IPS-18c (cell line): Measurements from ENCODE around the gene MSMP.
A peak's percentile ranks its signal among the peaks of the same experiment; 100 is the strongest.

Experiments
- H3K4me3 ChIP-seq: 2 replicates; pipeline ENCODE4 v1.7.0; 2013; ENCODE audit warnings: low read depth, mild to moderate bottlenecking, low read length, moderate library complexity; ENCODE audit not compliant: insufficient read depth
- H3K9me3 ChIP-seq: one replicate; pipeline ENCODE4 v1.6.1; 2013; ENCODE audit warnings: mild to moderate bottlenecking, low read length, moderate library complexity; ENCODE audit not compliant: control insufficient read depth, insufficient read depth

The MSMP gene

DNA sequence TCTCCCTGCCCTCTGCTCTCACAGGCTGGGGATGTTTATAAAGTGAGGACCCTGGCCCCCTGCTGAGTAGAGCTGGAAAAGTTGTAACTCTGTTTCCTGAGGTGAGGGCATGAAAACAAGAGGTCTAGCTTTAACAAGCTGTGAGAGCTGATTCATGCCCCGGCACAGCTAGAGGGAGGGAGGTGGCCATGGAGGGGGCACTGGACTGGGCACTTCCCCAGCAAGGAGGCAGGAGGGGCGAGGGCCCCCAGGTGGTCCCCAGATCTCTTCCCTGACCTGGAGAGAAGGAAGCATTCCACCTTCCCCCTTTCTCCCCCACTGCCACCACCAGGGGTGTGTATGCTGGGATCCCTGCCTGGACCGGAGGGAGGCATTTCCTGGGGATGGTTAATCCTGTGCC, at the start of gene MSMP:
Gene MSMP, minus strand, starts transcription at position 13 of the 400 bp plus-strand sequence. CDS start 147 bp downstream, outside the sequence.
- no peaks in the 10 kb centered on the region for H3K9me3 ChIP-seq
- H3K4me3 ChIP-seq: no peak within 1 kb of the TSS

- H3K4me3 ChIP-seq: no peak overlapping the region
- no peaks in the 10 kb centered on the region for H3K9me3 ChIP-seq
Observed at GRCh38 chr9:35801328-35802128, 47.5 kb upstream of the MSMP start.

- H3K4me3 ChIP-seq: no peak overlapping the region
- no peaks in the 10 kb centered on the region for H3K9me3 ChIP-seq
Observed at GRCh38 chr9:35800530-35800929, 46.5 kb upstream of the MSMP start.

DNA sequence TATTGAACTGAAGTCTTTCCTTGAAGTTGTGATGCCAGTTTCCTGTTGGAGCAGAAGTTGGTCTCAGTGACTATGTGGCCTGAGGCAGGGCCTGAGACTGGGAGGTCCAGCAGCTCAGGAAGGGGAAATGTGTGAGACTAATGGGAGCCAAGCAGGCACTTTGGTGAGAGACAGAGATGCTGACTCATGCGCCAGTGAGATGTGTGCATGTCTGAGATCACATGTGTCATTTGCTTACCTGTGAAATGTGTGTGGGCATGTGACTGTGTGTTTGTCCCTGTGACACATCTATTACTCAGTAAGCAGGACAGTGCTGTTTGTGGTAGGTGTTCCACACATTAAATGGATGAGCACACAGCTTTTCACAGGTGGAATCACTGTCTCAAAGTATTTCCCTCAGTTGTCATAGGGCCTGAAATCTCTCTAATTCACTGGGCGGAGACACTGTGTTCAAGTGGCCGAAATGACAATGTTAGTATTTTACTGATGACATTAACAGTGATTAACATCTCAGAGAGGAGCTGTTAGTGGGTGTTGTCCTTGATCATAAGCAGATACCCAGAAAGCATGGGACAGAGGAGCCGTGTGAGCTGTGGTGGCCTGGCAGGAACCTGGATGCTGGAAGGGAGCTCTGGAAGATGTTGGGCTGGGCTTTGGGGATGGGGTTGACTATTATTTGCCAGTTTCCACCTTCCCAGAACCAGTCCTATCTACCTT, 44.7 kb upstream of the MSMP start:
- no peaks in the 10 kb centered on the region for H3K9me3 ChIP-seq
- no peak overlapping the region for H3K4me3 ChIP-seq

- no peaks in the 10 kb centered on the region for H3K9me3 ChIP-seq
- H3K4me3 ChIP-seq: no peak overlapping the region
Observed at GRCh38 chr9:35797311-35798109, 43.4 kb upstream of the MSMP start.

DNA sequence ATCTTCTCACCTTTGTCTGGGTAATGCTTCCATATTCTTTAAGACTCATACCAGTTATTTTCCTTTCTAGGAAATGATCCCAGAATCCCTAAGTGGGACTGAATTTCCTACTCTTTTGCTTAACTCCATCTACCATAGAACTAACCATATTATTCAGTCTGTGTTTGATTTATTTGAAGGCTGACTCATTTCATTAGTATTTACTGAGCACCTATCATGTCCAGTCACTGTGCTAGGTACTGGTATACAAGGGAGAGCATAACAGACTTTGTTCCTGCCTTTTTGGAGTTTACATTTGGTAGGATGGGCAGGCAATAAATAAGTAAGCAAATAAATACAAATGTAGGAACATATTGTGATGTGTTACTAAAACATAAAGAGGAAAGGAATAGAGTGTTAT, 41.6 kb upstream of the MSMP start:
- Histone ChIP-seq H3K4me3 (no peak overlapping the region), H3K9me3 (no peaks in the 10 kb centered on the region)

DNA sequence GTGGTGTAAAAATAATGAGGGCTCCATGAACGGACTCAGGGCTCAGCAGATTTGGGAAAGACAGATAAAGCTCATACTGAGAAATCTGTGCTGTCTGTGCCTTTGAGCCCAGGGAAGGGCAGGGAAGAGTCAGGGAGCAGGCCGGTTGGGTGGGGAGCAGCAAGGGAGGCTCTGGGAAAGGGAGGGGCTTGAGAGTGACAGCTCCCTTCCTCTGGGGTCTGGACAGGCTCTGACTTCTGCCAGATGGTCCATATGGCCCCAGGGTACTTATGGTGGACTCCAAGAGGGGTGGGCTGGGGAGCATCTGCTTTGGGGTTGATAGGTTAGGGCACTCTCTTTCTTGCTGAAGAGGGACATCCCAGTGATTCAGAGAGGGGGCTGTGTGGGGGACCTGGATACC, 39.4 kb upstream of the MSMP start:
- H3K9me3 ChIP-seq: no peaks in the 10 kb centered on the region
- H3K4me3 ChIP-seq: no peak overlapping the region

DNA sequence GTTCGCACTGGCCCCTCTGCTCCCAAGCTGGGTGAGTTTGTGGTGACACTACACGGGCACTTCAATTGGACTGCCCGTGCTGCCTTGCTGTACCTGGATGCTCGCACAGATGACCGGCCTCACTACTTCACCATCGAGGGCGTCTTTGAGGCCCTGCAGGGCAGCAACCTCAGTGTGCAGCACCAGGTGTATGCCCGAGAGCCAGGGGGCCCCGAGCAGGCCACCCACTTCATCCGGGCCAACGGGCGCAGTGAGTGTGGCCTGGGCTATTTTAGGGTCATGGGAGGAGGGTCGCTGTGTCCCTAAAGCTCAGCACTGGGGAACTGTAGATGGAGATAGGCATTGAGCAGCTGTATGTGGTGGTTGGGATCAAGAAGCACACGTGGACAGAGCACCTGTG, 38.8 kb upstream of the MSMP start:
- Histone ChIP-seq H3K4me3 (no peak overlapping the region), H3K9me3 (no peaks in the 10 kb centered on the region)

GRCh38 chr9:35792024-35792813, 38.1 kb upstream of the MSMP start:
- H3K4me3 ChIP-seq: no peak overlapping the region; the same call in 1 of the 2 replicates
- H3K9me3 ChIP-seq: no peaks in the 10 kb centered on the region

- H3K9me3 ChIP-seq: no peaks in the 10 kb centered on the region
- H3K4me3 ChIP-seq: peak within 1 kb of the TSS; percentile 56
Observed at GRCh38 chr9:35791297-35791921, 37.3 kb upstream of the MSMP start, which contains the start of gene NPR2. NPR2 (plus strand) TSS chr9:35791591; CDS start chr9:35792409, 818 bp downstream.

DNA sequence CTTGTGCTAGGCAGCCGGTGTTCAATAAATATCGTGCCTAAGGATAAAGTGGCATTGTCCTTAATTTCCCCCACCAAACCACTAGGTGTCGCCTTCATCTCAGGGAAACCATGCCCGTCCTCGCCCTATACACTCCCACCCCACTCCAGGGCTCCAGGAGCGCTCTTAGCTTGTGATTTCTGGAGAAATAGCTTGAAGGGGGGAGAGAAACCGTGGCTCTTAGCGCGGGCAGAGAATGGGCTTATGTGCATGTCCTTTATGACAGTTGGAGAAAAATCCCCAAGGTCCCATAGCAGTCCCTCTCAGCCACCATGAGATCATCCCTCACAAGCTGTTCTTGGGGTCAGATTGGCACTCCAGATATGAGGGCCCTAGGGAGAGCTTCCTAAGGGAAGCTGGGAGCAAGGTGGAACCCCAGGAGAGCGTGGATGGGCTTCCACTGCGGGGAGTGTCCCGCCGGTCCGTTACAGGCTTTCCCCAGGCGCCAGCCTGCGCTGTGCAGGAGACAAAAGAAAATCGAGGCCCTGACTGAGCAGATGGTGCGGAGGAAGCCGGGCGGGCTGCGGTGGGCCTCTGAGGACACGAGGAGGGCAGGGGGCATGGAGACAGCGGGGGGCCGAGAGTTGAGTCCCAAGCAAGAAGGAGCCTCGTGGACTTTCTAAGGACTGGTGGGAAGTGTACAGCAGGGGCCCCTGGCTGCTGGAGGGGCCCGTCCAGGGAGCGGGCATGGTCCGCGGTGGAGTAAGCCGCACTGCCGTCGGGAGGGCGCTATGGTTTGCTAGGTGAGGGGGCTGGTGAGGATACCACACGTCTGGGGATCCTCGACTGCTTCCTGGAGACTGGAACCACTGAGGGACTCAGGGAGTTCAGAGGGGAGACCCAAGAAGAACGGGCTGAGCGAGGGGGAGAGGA, 36.6 kb upstream of the MSMP start:
- peak overlapping the region; percentile 34; the same call in 1 of the 2 replicates for H3K4me3 ChIP-seq
- H3K9me3 ChIP-seq: no peaks in the 10 kb centered on the region

- no peaks in the 10 kb centered on the region for H3K9me3 ChIP-seq
- no peak overlapping the region for H3K4me3 ChIP-seq
Observed at GRCh38 chr9:35790025-35790384, 35.9 kb upstream of the MSMP start.

DNA sequence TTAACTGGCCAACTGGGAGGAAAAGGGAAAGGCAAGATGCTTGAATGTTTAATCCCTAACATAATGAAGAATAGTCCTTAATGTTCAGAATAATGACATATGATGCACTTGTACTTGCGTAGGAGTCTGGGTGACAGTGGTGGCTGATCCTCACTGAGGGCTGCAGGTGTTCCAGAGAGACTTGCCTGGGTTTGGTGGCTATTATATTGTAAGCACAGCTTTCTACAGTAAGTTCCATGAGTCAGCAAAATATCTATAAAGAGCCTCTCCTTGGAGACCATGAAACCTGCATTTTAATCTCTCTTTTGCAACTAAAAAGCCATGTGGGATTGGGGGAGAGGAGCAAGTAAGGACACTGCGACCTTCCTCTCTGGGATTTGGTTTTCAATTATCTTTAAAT, 35.5 kb upstream of the MSMP start:
- Histone ChIP-seq H3K9me3 (no peaks in the 10 kb centered on the region), H3K4me3 (no peak overlapping the region)

DNA sequence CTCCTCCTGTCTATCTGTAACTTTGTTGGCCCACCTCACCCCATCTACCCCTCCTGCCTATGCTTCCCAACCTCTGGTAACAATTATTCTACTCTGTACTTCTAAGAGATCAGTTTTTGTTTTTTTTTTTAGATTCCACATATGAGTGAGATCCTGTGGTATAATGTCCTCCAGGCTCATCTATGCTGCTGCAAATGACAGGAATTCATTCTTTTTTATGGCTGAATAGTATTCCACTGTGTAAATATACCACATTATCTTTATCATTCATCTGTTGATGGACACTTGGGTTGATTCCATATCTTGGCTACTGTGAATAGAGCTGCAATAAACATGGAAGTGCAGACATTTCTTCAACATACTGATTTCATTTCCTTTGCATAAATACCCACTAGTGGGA, 29.3 kb upstream of the MSMP start:
- Histone ChIP-seq H3K4me3 (no peak overlapping the region), H3K9me3 (peaks cover 2% of the 10 kb centered on the region)

- no peak overlapping the region for H3K4me3 ChIP-seq
- peaks cover 2% of the 10 kb centered on the region for H3K9me3 ChIP-seq
Observed at GRCh38 chr9:35781066-35781465, 27.0 kb upstream of the MSMP start.

- Histone ChIP-seq H3K4me3 (no peak overlapping the region), H3K9me3 (peaks cover 2% of the 10 kb centered on the region)
Observed at GRCh38 chr9:35778496-35778895, 24.4 kb upstream of the MSMP start.
